OCI-LY7 (cell line): Measurements from ENCODE around the gene AGMO. TPM values are rescaled to one million over a fixed set of nuclear protein-coding genes. Genes with fewer than 3 reads are reported as not detected.

ENCODE experiments used
- BruUV-seq: library from RNA; stranded (reverse); fragments of 400-500 nt; replicated peaks from 2 replicates; lab custom pipeline; 2021; lab: Mats Ljungman, UMichigan
- CTCF ChIA-PET: fragments of 300-600 bp; sonication (Branson Sonifier 250); formaldehyde crosslinking; loops from one replicate; lab custom pipeline; 2022; ENCODE audit warnings: antibody characterized with exemption; ENCODE audit not compliant: unreplicated experiment; lab: Charles Lee
- POLR2A ChIA-PET: fragments of 300-600 bp; sonication (Branson Sonifier 250); formaldehyde crosslinking; loops from one replicate; lab custom pipeline; 2022; ENCODE audit warnings: antibody characterized with exemption; lab: Charles Lee
- DNase-seq: peaks from one replicate; pipeline ENCODE4 v3.0.0-alpha.2; 2015; ENCODE audit warnings: low spot score
- H2AFZ ChIP-seq: fragments of 200-600 bp; sonication (generic), shearing (Covaris generic); 2 replicates; pipeline ENCODE4 v1.6.1; 2014; ENCODE audit warnings: mild to moderate bottlenecking, antibody characterized with exemption, low read length, moderate library complexity
- H3K27ac ChIP-seq: fragments of 200-600 bp; sonication (generic); 2 replicates; pipeline ENCODE4 v1.5.1; 2014; ENCODE audit warnings: mixed run types, low read depth, mild to moderate bottlenecking, moderate library complexity, low read length, inconsistent platforms; ENCODE audit not compliant: poor library complexity, severe bottlenecking
- H3K36me3 ChIP-seq: fragments of 200-600 bp; sonication (generic); 2 replicates; pipeline ENCODE4 v1.6.1; 2014; ENCODE audit warnings: mild to moderate bottlenecking, antibody characterized with exemption, low read length, moderate library complexity, mixed read lengths; ENCODE audit not compliant: insufficient read depth
- H3K4me1 ChIP-seq: fragments of 200-600 bp; sonication (generic); 2 replicates; pipeline ENCODE4 v1.5.1; 2014; ENCODE audit warnings: mild to moderate bottlenecking, low read length; ENCODE audit not compliant: insufficient read depth, poor library complexity, severe bottlenecking
- H3K4me2 ChIP-seq: fragments of 200-600 bp; sonication (generic); 2 replicates; pipeline ENCODE4 v1.6.1; 2014; ENCODE audit warnings: mild to moderate bottlenecking, low read length
- H3K4me3 ChIP-seq: fragments of 200-600 bp; sonication (generic); 2 replicates; pipeline ENCODE4 v1.5.1; 2014; ENCODE audit warnings: mild to moderate bottlenecking, low read depth, low read length; ENCODE audit not compliant: poor library complexity, severe bottlenecking
- H3K79me2 ChIP-seq: fragments of 200-600 bp; sonication (generic); 2 replicates; pipeline ENCODE4 v1.6.1; 2016; ENCODE audit warnings: low read depth, mild to moderate bottlenecking, low read length, moderate library complexity, mixed read lengths; ENCODE audit not compliant: insufficient read depth
- H3K9me2 ChIP-seq: fragments of 200-600 bp; sonication (generic); 2 replicates; pipeline ENCODE4 v1.6.1; 2016; ENCODE audit warnings: mild to moderate bottlenecking, low read length, mixed read lengths; ENCODE audit not compliant: insufficient read depth
- H3K9me3 ChIP-seq: fragments of 200-600 bp; sonication (generic); 2 replicates; pipeline ENCODE4 v1.6.1; 2014; ENCODE audit warnings: mild to moderate bottlenecking, mixed run types, low read length, mixed read lengths
- H4K20me1 ChIP-seq: fragments of 200-600 bp; sonication (generic); 2 replicates; pipeline ENCODE4 v1.6.1; 2014; ENCODE audit warnings: mild to moderate bottlenecking, antibody characterized with exemption, low read length, moderate library complexity, mixed read lengths; ENCODE audit not compliant: insufficient read depth
- CTCF ChIP-seq: fragments of 200-600 bp; sonication (generic); conservative IDR thresholded peaks from 2 replicates; pipeline ENCODE4 v1.5.1; 2014; ENCODE audit warnings: mild to moderate bottlenecking, antibody characterized with exemption, low read length, moderate library complexity, mixed read lengths
- EZH2phosphoT487 ChIP-seq: fragments of 200-600 bp; sonication (generic); IDR thresholded peaks from 2 replicates; pipeline ENCODE4 v1.6.1; 2018; ENCODE audit warnings: low read depth, borderline replicate concordance, mild to moderate bottlenecking, mixed run types, antibody characterized with exemption, low read length, moderate library complexity, mixed read lengths
- intact Hi-C: fragments of 100-400 bp; cut with micrococcal nuclease; formaldehyde crosslinking; loops from one replicate; pipeline ENCODE4 v1.10.0; 2022; ENCODE audit not compliant: unreplicated experiment
- total RNA-seq, 2 experiments: library from RNA; depleted of rRNA in 1 of 2; stranded (reverse); fragments of >200 nt in 1 of 2; shearing (Covaris generic) in 1 of 2; gene quantifications; 2 replicates each; pipeline ENCODE4 v1.2.3, GENCODE V29; 2014 to 2022

The AGMO gene
- total RNA-seq, 2 experiments from 2014 or later = not detected

DNA sequence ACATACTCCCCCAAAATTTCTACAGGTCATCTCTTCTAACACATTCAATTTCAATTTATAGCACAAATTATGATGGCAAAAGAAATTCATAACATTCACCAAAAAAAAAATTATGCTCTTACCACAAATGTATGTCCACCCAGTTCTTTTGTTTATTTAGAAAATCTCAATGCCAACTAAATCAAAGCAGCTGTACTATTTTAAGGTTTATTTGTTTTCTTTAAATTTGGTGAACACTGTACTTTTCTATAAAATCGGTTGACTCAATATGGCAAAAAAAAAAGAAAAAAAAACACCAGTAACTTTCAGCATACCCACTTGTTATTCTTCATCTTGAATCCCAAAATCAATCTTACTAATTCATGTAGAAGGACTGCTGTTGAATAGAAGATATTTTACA is 225.7 kb downstream of the AGMO start:
- Histone ChIP-seq H3K9me3 (0 out of 2 replicates have a peak, but pooled peaks cover 5% of the 10 kb centered on the region), H2AFZ (no peak overlapping the region), H3K79me2 (no peaks in the 10 kb centered on the region), H3K36me3 (no peaks in the 10 kb centered on the region), H4K20me1 (no peaks in the 10 kb centered on the region), H3K27ac (no peak overlapping the region), H3K4me3 (no peak overlapping the region), H3K4me1 (no peaks in the 10 kb centered on the region), H3K9me2 (no peaks in the 10 kb centered on the region), H3K4me2 (no peak overlapping the region)
- ChIA-PET POLR2A (no interaction called here), CTCF (no interaction called here)
- DNase-seq = no peak
- intact Hi-C loops = no loop called here
- TF ChIP-seq CTCF = no peak
- TF ChIP-seq EZH2phosphoT487 = no peak
- no TSS peak for BruUV-seq

DNA sequence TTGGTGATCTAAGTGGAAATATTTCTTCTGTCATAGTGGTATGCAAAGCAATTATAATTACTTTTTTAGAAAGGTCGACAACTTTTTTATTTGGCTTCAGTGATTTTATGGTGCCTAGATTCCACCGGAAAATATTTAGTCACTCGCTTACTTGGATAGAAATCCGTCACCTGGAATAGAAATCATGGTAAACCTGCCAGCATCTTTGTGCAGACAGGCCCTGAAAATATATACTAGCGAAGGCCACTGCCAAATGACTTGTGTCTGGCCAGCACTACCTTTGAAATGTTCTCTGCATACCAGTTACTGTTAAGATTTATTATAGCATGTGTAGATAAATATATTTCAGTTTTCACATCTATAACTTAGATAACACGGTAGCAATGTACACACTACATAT is 226.4 kb downstream of the AGMO start:
- H3K4me2 ChIP-seq = no peak overlapping the region
- no peak overlapping the region for H3K27ac ChIP-seq
- H2AFZ ChIP-seq = no peak overlapping the region
- H3K36me3 ChIP-seq = no peaks in the 10 kb centered on the region
- no peak for DNase-seq
- H4K20me1 ChIP-seq = no peaks in the 10 kb centered on the region
- H3K79me2 ChIP-seq = no peaks in the 10 kb centered on the region
- ChIA-PET CTCF (no interaction called here), POLR2A (no interaction called here)
- no TSS peak for BruUV-seq
- H3K9me2 ChIP-seq = no peaks in the 10 kb centered on the region
- intact Hi-C loops = no loop called here
- TF ChIP-seq CTCF (no peak), EZH2phosphoT487 (no peak)
- no peaks in the 10 kb centered on the region for H3K4me1 ChIP-seq
- 0 out of 2 replicates have a peak, but pooled peaks cover 5% of the 10 kb centered on the region for H3K9me3 ChIP-seq
- H3K4me3 ChIP-seq = no peak overlapping the region

DNA sequence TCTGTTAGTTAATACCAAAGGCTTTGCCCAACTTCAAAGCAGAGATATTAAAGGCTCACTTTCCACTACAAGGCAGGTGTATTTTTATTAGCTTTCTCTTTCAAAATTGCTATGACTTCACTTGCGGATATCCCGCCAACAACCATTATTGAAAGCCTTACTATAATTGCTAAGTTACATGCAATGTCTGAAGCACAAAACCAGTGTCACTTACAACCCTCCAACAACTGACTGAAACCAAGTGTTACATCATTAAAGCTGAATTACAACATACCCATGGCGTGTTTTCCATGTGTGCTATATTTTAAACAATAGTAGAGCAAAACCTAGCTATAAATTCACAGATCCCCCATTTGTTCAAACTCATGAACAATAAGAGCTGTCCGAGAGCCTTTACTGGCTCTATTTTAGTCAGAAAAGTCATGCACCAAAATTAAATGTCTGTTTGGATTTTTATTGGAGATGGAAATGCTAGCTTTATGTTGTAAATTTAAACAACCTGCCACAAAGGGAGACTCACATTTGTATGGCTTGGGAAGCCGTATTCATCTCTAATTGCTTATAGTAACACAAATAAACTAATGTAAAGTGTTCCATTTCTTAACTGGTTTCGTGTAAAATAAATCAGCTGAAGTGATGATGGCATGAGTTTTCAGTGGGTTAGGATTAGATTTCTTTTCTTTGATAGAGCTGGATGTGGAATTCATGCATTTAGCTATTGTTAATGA is 227.1 kb downstream of the AGMO start:
- Histone ChIP-seq H4K20me1 (no peaks in the 10 kb centered on the region), H3K4me3 (no peak overlapping the region), H3K9me2 (no peaks in the 10 kb centered on the region), H3K4me2 (no peak overlapping the region), H3K79me2 (no peaks in the 10 kb centered on the region), H3K36me3 (no peaks in the 10 kb centered on the region), H3K27ac (no peak overlapping the region), H3K4me1 (no peaks in the 10 kb centered on the region), H2AFZ (no peak overlapping the region), H3K9me3 (0 out of 2 replicates have a peak, but pooled peaks cover 5% of the 10 kb centered on the region)
- no peak for DNase-seq
- CTCF ChIA-PET = no interaction called here
- POLR2A ChIA-PET = no interaction called here
- no TSS peak for BruUV-seq
- intact Hi-C loops = no loop called here
- no peak for TF ChIP-seq EZH2phosphoT487
- TF ChIP-seq CTCF = no peak
